ENCODE results near the gene TBC1D2. TPM values are rescaled to one million over a fixed set of nuclear protein-coding genes. Genes with fewer than 3 reads are reported as not detected.
A peak's percentile ranks its signal among the peaks of the same experiment; 100 is the strongest.

The TBC1D2 gene
- total RNA-seq, 1 experiment from 2014 or later, result 11.1 TPM

- ChIA-PET POLR2A (interaction anchor here (0.8 to 2.3 kb wide), 2 partner anchors 19 to 21 kb away, joined by 3 to 5 read pairs; partner anchors contain the start of gene CORO2A), CTCF (interaction anchor here (0.7 to 1.8 kb wide), 7 partner anchors 11 to 69 kb away, joined by 3 to 4 read pairs (median 3); no protein-coding TSS in a partner anchor)
- Mint-ChIP-seq H3K9me3 (no peaks in the 10 kb centered on the region), H3K36me3 (no peaks in the 10 kb centered on the region), H3K4me3 (peak overlapping the region; percentile 50), H3K4me1 (peaks cover 85% of the 10 kb centered on the region), H3K27ac (peak overlapping the region; percentile 96), H3K27me3 (ENCODE audit: low read depth) (no peaks in the 10 kb centered on the region)
- TF ChIP-seq NFATC4 (CRISPR knock-in tag; IDR thresholded peaks at IDR 0.05), result no peak
- TF ChIP-seq PRRX2 (CRISPR knock-in tag; IDR thresholded peaks at IDR 0.05), result no peak
- TF ChIP-seq, protein P1, sequence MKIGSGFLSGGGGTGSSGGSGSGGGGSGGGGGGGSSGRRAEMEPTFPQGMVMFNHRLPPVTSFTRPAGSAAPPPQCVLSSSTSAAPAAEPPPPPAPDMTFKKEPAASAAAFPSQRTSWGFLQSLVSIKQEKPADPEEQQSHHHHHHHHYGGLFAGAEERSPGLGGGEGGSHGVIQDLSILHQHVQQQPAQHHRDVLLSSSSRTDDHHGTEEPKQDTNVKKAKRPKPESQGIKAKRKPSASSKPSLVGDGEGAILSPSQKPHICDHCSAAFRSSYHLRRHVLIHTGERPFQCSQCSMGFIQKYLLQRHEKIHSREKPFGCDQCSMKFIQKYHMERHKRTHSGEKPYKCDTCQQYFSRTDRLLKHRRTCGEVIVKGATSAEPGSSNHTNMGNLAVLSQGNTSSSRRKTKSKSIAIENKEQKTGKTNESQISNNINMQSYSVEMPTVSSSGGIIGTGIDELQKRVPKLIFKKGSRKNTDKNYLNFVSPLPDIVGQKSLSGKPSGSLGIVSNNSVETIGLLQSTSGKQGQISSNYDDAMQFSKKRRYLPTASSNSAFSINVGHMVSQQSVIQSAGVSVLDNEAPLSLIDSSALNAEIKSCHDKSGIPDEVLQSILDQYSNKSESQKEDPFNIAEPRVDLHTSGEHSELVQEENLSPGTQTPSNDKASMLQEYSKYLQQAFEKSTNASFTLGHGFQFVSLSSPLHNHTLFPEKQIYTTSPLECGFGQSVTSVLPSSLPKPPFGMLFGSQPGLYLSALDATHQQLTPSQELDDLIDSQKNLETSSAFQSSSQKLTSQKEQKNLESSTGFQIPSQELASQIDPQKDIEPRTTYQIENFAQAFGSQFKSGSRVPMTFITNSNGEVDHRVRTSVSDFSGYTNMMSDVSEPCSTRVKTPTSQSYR (CRISPR knock-in tag; IDR thresholded peaks at IDR 0.05), result no peak
- TF ChIP-seq, protein P2, sequence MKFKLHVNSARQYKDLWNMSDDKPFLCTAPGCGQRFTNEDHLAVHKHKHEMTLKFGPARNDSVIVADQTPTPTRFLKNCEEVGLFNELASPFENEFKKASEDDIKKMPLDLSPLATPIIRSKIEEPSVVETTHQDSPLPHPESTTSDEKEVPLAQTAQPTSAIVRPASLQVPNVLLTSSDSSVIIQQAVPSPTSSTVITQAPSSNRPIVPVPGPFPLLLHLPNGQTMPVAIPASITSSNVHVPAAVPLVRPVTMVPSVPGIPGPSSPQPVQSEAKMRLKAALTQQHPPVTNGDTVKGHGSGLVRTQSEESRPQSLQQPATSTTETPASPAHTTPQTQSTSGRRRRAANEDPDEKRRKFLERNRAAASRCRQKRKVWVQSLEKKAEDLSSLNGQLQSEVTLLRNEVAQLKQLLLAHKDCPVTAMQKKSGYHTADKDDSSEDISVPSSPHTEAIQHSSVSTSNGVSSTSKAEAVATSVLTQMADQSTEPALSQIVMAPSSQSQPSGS (CRISPR knock-in tag; IDR thresholded peaks at IDR 0.05; ENCODE audit: borderline replicate concordance, low read depth), result no peak
- TF ChIP-seq ZNF423 (CRISPR knock-in tag; IDR thresholded peaks at IDR 0.05), result peak; percentile 43; the same call in 1 of the 2 replicates
- DNase-seq (ENCODE audit: low spot score) (no peak), ATAC-seq (peak; percentile 40)
These were observed 82.8 kb downstream of the TBC1D2 start for GRCh38 chr9:98172604-98173003.

DNA sequence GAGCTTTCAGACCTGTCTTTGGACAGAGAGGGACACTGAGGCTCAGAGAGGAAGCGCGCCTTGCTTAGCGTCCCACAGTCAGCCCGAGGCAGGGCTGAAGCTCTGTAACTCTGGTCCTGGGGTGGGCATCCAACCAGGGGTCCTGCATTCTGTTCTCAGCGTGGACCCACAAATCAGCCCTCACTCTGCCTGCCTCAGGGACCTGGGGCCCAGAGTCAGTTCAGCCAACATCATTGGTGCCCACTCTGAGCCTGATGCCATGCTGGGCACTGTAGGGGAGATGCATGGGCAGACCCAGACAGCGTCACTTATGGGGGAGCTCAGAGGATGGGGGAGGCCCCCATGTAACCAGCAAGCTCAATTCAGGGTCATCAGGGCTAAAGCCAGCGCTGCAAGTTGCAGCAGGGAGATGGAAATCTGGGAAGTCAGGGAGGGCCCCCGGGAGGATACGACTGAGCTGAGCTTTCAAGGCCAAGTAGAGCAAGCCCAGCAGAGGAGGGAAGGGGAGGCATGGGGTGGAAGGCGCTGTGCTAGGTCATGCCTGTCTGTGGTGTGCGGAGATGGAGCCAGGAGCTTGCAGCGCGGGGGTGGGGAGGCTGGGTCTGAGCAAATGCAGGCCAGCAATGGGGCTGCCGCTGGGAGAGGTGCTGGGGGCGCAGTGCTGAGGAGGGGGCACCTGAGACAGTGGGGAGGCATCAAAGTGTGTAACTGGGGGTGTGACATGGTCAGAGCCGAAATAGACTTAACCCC lies 84.1 kb downstream of the TBC1D2 start:
- Mint-ChIP-seq H3K4me1 (peaks cover 85% of the 10 kb centered on the region), H3K36me3 (no peaks in the 10 kb centered on the region), H3K9me3 (no peaks in the 10 kb centered on the region), H3K27me3 (ENCODE audit: low read depth) (no peaks in the 10 kb centered on the region), H3K4me3 (no peak overlapping the region; the same call in 1 of the 2 replicates), H3K27ac (peak overlapping the region; percentile 69)
- ChIA-PET CTCF (interaction anchor here (1.0 to 1.8 kb wide), 5 partner anchors 9 to 97 kb away, joined by 3 to 6 read pairs (median 3); partner anchors contain the start of gene TBC1D2), POLR2A (interaction anchor here (2.3 kb wide), 1 partner anchor 21 kb away, joined by 5 read pairs; the partner anchor contains the start of gene CORO2A)
- ATAC-seq (peak; percentile 31), DNase-seq (ENCODE audit: low spot score) (peak; percentile 37)
- TF ChIP-seq MXD4 (CRISPR knock-in tag; IDR thresholded peaks at IDR 0.05; ENCODE audit: borderline replicate concordance) (no peak), ZBTB21 (CRISPR knock-in tag; IDR thresholded peaks at IDR 0.05; ENCODE audit: borderline replicate concordance) (no peak), ZNF671 (CRISPR knock-in tag; IDR thresholded peaks at IDR 0.05) (no peak), ZNF532 (CRISPR knock-in tag; IDR thresholded peaks at IDR 0.05; ENCODE audit: borderline replicate concordance) (no peak), ZNF219 (CRISPR knock-in tag; IDR thresholded peaks at IDR 0.05; ENCODE audit: borderline replicate concordance) (no peak), GABPB1 (CRISPR knock-in tag; IDR thresholded peaks at IDR 0.05) (no peak), TEAD4 (CRISPR knock-in tag; IDR thresholded peaks at IDR 0.05) (no peak), IRF2 (CRISPR knock-in tag; IDR thresholded peaks at IDR 0.05; ENCODE audit: borderline replicate concordance, low read depth) (no peak), GRHL2 (CRISPR knock-in tag; IDR thresholded peaks at IDR 0.05; ENCODE audit: insufficient replicate concordance, severe bottlenecking) (no peak), USF2 (CRISPR knock-in tag; IDR thresholded peaks at IDR 0.05) (no peak), FOXJ3 (CRISPR knock-in tag; IDR thresholded peaks at IDR 0.05; ENCODE audit: borderline replicate concordance) (no peak)
- TF ChIP-seq, protein P3, sequence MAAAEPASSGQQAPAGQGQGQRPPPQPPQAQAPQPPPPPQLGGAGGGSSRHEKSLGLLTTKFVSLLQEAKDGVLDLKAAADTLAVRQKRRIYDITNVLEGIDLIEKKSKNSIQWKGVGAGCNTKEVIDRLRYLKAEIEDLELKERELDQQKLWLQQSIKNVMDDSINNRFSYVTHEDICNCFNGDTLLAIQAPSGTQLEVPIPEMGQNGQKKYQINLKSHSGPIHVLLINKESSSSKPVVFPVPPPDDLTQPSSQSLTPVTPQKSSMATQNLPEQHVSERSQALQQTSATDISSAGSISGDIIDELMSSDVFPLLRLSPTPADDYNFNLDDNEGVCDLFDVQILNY (CRISPR knock-in tag; IDR thresholded peaks at IDR 0.05), result no peak
- TF ChIP-seq, protein P4, sequence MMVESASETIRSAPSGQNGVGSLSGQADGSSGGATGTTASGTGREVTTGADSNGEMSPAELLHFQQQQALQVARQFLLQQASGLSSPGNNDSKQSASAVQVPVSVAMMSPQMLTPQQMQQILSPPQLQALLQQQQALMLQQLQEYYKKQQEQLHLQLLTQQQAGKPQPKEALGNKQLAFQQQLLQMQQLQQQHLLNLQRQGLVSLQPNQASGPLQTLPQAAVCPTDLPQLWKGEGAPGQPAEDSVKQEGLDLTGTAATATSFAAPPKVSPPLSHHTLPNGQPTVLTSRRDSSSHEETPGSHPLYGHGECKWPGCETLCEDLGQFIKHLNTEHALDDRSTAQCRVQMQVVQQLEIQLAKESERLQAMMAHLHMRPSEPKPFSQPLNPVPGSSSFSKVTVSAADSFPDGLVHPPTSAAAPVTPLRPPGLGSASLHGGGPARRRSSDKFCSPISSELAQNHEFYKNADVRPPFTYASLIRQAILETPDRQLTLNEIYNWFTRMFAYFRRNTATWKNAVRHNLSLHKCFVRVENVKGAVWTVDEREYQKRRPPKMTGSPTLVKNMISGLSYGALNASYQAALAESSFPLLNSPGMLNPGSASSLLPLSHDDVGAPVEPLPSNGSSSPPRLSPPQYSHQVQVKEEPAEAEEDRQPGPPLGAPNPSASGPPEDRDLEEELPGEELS (CRISPR knock-in tag; IDR thresholded peaks at IDR 0.05), result no peak

Measured in WTC11 (cell line).